GM18511 (cell line): ENCODE data around the gene JMJD6.
"Not testable (repeated sequence)": the region's sequence is repeated elsewhere in the genome, so short reads cannot be mapped to it uniquely, and the experiment has no call there.

ENCODE experiments used
- ATAC-seq: cut with Tn5 transposase; IDR thresholded peaks from one replicate; pipeline ENCODE4 v1.9.1; 2021; ENCODE audit warnings: mild to moderate bottlenecking, moderate library complexity; ENCODE audit not compliant: unreplicated experiment

JMJD6 gene

DNA sequence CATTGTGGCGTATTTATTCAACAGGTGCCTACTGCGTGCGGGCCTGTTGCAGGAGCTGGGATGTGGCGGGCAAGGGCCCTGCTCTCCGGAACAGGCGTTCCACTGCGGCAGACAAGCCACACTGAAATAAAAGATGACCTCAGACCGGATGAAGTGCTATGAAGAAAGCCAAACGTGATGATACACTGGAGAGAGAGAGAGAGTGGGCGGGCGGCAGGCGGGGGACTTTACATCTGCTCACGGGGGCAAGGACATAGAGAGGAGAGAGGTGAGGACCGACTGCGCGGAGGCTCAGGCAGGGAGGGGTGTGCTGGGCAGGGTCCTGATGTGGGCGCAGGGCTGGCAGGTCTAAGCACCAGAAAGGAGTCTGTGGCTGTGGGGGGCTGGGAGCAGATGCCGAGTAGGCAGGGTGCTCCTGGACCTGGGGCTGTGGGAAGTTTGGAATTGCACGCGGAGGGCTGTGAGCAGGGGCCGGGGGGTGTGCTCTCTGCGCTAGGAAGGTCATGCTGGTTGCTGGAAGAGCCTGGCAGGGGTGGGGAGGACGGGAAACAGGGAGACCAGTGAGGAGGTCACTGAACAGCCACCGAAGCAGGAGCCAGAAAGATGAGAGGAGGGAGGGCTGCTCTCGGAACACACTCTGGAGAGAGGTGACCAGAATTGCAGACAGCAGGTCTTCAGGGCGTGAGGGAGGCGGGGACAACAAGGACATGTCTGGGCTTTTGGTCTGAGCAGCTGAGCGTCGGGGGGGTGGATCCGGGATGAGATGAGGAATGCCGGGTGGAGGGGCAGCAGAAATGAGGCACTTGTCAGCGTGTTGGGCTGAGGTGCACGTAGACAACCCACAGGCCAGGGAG is 25.6 kb downstream of the JMJD6 start:
- no peak for ATAC-seq

DNA sequence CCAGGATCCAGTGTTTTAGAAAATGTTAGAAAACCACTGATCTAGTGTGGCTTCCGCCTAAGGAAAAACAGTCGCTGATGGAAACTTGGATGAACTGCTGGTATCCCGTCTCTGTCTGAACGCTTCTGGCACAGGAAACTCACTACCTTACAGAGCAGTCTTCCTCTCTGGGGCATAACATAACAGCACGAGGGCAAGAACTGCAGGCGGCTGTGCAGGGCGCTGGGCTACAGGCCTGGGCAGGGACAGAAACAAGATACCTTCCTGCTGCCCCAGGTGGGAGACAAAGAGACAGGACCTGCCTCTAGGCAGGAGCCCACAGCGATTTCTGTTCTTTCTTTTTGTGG is 26.2 kb downstream of the JMJD6 start:
- no peak for ATAC-seq

DNA sequence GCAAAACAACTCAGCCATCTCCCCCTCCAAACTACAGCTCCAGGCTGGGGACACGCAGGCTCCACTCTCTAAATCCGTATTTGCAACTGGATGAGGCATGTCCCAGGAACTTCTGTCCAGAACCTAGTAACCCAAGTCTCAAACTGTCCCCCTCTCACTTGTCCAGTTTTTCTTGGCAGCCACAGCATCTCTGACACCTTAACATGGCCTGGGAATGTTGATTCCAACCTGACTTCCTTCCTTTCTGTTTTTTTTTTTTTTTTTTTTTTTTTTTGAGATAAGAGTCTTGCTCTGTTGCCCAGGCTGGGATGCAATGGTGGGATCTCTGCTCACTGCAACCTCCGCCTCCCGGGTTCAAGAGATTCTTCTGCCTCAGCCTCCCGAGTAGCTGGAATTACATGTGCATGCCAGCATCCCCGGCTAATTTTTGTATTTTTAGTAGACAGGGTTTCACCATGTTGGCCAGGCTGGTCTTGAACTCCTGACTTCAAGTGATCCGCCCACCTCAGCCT is 27.9 kb downstream of the JMJD6 start:
- ATAC-seq: not testable (repeated sequence)

DNA sequence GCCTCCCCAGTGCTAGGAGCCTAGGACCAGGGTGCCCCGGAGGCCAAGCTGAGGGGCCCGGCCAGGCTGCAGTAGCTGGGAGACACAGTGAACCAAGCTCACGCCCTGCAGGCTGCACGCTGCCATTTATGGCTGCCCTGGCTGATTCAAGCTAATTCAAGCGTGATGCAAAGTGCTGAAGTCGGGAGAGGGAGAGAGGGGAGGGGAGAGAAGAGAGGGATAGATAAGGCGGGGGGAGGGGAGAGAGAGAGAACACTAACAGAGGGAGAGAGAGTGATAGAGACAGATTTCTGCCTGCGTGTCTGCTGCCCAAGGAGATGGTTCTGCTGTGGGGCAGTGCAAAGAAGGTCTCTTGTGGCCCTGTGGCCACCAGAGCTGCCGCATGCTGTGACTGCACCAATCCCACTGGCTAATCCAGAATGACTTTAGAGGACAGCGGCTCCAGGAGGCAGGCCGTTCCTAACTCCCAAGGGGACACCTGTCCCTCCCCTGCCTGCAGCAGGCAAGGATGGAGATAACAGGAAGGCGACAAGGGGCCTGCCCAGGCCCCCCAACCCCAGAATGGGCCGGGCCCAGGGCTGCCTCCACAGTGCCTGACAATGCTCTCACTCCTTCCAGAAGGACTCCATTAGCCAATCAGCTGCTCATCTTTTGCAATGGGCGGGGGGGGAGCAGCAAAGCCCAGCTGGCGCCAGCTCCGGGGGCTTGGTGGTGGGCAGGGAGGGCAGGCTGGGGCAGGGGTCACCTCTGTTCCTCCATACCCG is 28.5 kb downstream of the JMJD6 start:
- no peak for ATAC-seq

DNA sequence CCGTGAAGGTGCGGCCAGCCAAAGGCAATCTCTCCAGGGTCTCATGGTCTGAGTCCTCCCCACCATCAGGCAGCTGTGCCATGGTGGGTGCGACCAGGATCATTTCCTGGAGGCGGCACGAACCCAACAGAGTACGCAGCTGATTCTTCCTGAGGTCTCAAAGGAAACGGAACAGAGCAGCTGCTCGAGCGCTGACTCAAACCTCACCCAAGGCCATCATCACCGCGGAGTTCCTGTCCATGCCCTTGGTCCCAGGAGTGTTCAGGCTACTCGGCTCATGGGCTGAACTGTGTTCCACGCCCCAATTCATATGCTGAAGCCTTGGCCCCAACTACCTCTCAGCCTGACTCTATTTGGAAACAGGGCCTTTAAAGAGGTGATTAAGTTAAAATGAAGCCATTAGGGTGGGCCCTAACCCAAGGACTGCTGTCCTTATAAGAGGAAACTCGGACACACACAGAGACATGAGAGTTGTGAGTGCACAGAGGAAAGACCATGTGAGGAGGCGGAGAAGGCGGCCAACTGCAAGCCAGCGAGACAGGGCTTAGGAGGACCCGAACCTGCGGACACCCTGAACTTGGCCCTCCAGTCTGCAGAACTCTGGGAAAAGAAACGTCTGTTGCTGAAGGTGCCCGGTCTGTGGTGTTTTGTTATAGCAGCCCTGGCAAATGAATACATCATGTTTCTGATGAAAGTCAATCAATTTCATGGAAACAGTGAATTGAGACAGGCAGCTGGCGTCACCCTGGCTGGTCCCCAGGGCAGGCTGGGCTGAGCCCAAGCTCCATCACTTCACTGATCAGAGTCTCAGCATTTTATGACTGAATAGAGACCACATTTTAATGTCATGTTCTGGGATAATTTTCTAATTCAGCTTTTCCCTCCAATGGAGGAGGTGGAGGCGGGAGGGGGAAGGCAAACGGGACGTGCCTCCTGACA is 29.4 kb downstream of the JMJD6 start:
- no peak for ATAC-seq

DNA sequence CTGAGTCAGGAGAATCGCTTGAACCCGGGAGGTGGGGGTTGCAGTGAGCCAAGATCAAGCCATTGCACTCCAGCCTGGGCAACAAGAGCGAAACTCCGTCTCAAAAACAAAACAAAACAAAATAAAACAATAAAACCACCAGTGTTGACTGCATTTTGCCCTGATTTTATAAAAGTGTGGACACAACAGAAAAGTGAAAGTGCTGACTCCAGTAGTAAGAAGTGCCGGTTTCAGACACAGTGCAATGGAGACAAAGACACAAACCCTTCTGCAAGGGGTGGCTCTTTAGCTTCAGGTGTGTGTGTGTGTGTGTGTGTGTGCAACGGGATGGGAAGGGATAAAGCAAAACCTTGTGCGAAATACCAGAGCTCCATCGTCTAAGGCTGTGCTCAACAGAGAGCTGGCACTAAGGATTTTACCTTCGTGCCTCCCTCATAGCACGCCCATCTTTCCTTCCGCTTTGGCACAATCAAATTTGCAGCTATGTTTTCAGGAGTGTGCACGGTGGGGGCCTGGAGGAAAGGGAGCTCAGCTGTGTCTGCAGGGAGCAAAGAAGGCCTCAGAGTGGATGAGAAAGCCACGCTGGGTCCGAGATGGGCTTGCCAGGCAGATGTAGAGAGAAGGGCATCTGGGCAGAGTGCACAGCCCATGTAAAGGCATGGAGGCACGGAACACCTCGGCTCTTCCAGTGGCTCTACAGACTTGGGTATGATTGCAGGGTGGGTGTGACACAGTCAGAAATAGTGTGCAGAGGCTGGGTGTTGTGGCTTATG is 31.2 kb downstream of the JMJD6 start:
- ATAC-seq: no peak

DNA sequence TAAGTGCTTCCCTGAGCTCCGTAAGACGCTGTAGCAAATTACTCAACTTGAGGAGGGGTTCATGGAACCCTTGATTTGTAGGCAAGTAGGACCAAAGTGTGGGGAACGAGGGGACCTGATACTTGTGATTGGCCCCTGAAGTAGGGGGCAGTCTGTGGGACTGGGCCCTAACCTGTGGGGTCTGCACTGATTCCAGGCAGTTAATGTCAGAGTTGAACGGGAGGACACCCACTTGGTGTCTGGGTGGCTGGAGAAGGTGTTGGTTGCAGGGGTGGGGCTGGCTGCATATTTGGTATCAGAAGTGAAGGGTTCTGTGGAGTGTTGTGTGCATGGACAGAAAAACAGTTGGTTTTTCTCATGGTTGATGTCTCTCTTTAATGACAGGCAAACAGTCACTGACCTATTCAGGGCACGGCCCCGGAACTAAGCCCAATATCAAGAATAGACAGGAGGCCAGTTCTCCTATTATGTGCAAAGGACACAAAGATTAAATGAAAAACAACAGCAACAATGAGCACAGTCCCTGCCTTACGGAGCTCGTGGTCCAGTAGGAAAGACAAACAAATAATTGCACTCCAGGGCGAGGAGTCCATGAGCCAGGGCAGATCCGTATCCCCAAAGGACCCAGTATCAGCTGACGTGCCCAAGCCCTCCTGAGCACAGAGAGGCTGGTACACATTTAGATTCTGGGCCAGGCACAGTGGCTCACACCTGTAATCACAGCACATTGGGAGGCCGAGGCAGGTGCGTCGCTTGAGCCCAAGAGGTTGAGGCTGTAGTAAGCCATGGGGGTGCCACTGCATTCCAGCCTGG is 34.8 kb downstream of the JMJD6 start:
- no peak for ATAC-seq

DNA sequence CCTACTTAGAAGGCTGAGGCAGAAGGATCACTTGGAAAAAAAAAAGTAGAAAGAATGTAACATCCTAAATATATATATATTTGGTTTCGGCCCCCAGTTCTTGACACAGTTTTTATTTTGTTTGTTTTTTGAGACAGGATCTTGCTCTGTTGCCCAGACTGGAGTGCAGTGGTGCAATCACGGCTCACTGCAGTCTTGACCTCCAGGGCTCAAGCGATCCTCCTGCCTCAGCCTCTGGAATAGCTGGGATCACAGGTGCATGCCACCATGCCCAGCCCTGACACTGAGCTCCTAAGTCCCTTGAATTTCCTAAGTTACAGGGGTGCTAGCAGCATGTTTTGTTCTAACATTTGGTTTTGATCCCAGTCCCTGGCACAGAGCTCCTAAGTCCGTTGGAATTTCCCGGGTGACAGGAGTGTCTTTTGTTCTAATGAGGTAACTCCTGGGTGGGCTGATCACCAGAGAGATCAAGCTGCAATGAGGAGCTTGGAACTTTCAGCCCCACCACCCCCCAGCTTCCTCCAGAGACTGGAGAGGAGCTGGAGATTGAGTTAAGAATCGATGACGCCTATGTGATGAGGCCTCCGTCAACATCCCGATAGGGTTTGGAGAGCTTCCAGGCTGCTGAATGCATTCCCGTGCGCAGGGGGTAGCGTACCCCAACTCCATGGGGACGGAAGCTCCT is 35.7 kb downstream of the JMJD6 start:
- no peak for ATAC-seq

DNA sequence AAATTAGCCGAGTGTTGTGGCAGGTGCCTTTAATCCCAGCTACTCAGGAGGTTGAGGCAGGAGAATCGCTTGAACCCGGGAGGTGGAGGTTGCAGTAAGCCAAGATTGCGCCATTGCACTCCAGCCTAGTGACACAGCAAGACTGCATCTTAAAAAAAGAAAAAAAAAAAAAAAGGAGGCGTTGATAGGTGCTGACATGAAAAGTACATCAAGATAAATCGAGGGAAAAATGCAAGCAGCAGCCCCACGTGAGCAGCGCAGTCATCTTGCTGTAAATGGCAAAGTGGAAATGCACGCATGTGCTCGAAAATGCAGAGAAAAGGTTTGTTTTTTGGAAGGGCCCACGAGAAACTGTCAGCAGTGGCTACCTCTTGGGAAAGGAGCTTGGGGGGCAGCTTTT is 36.5 kb downstream of the JMJD6 start:
- no peak for ATAC-seq

DNA sequence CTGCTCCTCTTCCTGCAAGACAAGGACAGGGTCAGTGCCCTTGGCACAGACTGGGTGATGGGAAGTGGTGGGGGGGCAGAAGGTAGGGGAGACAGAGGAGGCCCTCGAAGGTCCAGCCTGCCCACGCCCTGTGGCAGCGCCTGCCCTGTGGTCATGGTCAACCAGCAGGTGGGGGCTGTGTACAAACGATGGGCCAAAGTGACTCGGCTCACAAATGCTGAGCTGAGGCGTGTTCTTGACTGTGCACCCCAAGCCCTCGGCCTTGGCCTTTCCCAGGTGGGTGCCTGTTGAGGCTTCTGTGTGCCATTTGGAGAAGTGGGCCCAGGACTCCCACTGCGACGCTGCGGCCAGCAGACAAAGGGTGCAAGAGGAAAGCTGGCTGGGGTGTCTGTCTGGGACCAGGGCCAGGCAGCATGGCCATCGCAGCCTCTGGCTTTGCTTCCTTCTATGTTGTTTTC is 38.2 kb downstream of the JMJD6 start:
- no peak for ATAC-seq

DNA sequence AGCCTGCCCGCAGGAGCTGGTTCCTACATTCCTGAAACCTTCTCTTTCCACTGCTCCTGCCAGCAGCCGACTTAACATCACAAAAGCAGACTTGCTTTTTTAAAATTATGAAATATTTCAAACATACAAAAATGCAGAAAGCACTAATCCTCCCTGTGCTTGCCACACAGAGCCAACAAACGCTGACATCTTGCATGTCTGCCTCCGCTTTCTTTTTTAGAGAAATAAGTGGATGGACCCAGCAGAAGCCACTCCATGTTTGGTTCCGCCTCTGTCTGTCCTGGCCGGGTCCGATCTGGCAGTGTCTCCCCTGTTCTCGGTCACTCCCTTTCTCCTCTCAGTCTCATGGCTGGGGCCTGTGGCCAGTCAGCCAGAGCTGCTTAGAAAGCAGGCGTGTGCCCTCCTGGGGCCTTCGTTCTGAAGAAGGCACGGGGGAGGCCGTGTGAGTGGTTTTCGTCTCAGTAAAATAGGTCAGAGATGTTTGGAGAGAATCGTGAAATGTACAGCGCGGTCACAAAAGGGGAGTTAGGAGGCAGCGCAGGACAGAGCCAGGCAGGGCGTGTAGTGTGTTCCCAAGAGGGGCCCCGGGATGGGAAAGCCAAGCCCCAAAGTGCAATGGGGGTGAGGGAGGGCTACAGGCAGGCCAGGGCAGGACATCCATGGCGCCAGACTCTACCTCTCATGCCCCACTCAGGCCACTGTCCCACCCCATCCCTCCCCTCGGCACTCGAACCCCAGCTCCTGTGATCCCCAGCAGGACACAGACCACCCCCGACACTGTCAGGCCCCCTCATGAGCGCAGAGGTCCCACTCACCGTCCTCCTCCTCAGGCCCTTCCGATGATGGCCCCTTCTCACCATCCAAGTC is 38.9 kb downstream of the JMJD6 start:
- ATAC-seq: no peak

DNA sequence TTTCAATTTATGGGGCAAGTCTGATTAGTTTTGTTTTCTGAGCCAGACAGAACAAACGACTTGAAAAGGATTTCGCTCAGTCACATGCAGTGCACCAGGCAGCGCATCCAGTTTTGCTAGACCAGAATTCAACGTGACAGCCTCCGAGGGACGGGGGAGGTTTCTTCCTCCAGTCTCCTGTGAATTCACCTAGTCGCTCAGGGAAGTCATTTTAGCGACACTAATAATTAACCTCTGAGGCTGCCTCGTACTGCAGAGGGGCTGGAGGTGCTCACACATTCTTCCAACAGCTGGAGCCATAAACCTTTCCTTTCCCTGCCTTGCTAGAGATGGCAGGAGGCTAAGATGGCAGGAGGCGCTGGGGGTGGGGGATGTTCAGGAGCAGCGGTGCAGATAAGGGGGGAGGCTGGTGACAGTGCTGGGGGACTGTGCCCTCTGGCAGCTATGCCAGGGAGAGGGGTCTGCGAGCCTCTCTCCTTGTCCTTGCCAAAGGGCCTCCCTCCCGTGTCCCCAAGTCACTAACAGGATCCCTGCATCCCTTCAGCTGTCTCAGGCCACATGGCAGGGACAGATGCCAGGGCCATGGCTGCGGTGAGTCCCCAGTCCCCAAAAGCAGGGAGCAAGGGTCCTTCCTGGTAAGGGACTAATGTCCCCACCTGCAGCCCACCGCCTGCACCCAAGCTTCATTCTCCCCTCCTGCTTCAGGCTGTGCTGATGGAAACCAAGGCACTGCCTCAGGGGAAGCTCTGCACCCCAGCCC is 39.7 kb downstream of the JMJD6 start:
- ATAC-seq: no peak

DNA sequence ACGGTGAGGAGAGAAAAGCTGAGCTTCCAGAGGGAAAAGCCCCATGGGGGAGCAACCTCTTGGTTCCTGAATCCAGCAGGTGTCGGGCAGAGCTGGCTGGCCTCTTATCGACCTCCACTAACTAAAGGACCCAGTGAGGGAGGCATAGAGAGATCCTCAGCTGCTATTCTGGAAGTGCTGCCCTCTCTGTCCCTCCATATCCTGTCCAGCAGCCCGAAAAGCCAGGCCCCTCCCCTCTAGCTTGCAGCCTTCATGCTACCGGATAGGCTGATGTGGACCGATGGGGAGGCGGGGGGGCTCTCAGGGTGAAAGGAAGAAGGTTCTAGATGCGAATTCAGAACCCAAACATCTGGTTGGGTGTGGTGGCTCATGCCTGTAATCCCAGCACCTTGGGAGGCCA is 40.6 kb downstream of the JMJD6 start:
- no peak for ATAC-seq

DNA sequence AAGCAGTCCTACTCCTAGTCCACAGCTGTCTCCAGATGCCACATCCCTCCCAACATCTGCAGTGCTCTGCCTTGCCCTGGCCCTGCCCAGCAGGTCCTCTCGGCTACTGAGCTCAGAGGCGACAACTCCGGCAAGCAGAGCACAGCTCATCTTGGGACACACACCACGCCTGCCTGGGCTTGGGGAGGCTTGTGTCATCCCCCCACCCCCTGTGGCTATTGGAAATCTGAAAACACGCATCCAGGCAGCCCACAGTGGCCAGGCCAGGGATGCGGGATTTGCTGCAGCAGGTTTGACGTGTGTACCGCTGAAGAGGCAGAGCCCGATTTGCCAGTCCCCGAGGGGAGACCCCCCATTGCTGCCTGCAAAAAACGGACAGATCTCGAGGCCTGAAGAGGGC is 41.0 kb downstream of the JMJD6 start:
- no peak for ATAC-seq

DNA sequence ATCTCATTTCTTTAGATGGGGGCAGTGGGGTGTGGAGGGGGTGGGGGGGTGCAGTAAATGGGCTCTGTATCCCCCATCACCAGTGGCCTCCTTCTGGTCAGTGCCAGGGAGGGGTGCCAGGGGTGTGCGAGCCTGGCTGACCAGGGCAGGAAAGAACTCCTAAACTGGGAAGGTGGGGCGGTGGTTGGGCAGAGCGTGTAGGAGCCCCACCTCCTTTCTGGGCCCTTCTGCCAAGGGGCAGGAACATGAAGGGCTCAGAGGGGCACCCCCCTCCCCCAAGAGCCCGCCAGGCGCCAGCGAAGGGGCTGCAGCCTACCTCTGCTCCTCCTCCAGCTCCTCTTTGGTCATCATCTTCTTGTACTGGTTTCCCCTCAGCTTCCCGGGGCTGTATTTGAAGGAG is 41.6 kb downstream of the JMJD6 start:
- no peak for ATAC-seq

DNA sequence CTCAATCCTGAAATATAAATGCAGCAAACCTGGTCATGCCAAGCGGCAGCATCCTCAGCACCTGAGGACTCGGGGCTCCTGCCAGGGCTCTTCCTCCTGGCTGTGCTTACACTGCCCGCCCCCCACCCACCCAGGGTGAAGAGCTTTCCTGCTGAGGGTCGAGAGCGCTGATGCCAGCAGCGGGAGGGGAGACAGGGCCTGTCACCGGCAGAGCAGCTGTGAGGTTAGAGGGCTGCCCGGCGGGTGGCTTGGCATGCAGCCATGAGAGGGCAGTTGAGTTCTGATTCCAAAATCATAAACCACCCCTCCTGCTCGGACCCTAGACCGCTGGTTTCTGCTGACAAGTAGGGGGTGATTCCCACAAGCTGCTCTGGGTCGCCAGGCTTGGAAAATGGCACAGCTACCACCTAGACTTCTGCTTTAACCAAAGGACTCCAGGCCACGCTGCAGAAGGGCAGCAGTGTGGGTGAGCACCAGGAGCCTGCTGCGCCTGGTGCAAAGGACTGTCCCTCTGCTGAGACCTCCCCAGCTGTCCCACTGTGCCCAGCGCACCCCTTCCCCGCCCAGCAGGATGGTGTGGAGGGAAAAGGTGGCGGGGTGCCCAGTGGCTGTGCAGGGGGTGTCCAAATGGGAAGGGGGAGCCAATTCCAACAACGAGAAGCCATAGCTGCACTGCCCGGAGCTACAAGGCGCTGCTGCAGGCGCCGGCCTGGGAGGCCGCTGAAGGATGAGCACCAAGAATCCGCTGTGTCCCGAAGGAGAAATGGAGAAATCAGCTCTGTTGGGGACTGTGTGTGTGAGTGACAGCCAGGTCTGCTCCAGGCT is 42.3 kb downstream of the JMJD6 start:
- ATAC-seq: no peak
